ENCODE data around the gene FAM193A.
A peak's percentile ranks its signal among the peaks of the same experiment; 100 is the strongest.
"Not testable (repeated sequence)": the region's sequence is repeated elsewhere in the genome, so short reads cannot be mapped to it uniquely, and the experiment has no call there.

FAM193A gene

GRCh38 chr4:2750719-2751605 is 214.5 kb downstream of the FAM193A start:
- no peak for DNase-seq (ENCODE audit: low read depth in 2 of 2)

GRCh38 chr4:2753436-2753835 is 217.0 kb downstream of the FAM193A start:
- DNase-seq (ENCODE audit: low read depth in 2 of 2) = no peak

- no peak for DNase-seq (ENCODE audit: low read depth in 2 of 2)
Observed at GRCh38 chr4:2754848-2755819, 218.7 kb downstream of the FAM193A start.

- peak; percentile 70 to 77 for DNase-seq (ENCODE audit: low read depth in 2 of 2)
Observed at GRCh38 chr4:2755821-2756690, 219.6 kb downstream of the FAM193A start, which contains the start of gene TNIP2. TNIP2 (minus strand) TSS chr4:2756336; CDS start chr4:2756289, 47 bp downstream.

GRCh38 chr4:2756691-2757350 is 220.4 kb downstream of the FAM193A start:
- no peak for DNase-seq (ENCODE audit: low read depth in 2 of 2)

- DNase-seq (ENCODE audit: low read depth in 2 of 2) = no peak
Observed at GRCh38 chr4:2757426-2757825, 221.0 kb downstream of the FAM193A start.

- no peak for DNase-seq (ENCODE audit: low read depth in 2 of 2)
Observed at GRCh38 chr4:2761035-2761923, 224.8 kb downstream of the FAM193A start.

GRCh38 chr4:2762048-2762447 is 225.6 kb downstream of the FAM193A start:
- no peak for DNase-seq (ENCODE audit: low read depth in 2 of 2)

GRCh38 chr4:2762486-2763370 is 226.3 kb downstream of the FAM193A start:
- DNase-seq (ENCODE audit: low read depth in 2 of 2) = not testable (repeated sequence)

- DNase-seq (ENCODE audit: low read depth in 2 of 2) = no peak
Observed at GRCh38 chr4:2763511-2763967, 227.1 kb downstream of the FAM193A start.

- DNase-seq (ENCODE audit: low read depth in 2 of 2) = no peak
Observed at GRCh38 chr4:2765832-2766526, 229.5 kb downstream of the FAM193A start.

- DNase-seq (ENCODE audit: low read depth in 2 of 2) = no peak
Observed at GRCh38 chr4:2767046-2767704, 230.7 kb downstream of the FAM193A start.

- DNase-seq (ENCODE audit: low read depth in 2 of 2) = no peak
Observed at GRCh38 chr4:2767705-2768074, 231.2 kb downstream of the FAM193A start.

GRCh38 chr4:2768124-2768523 is 231.7 kb downstream of the FAM193A start:
- no peak for DNase-seq (ENCODE audit: low read depth in 2 of 2)

- no peak for DNase-seq (ENCODE audit: low read depth in 2 of 2)
Observed at GRCh38 chr4:2768921-2769336, 232.5 kb downstream of the FAM193A start.

- no peak for DNase-seq (ENCODE audit: low read depth in 2 of 2)
Observed at GRCh38 chr4:2771264-2771663, 234.8 kb downstream of the FAM193A start.

GRCh38 chr4:2780643-2781042 is 244.2 kb downstream of the FAM193A start:
- not testable (repeated sequence) for DNase-seq (ENCODE audit: low read depth in 2 of 2)

Measured in stimulated activated CD4-positive, alpha-beta T cell treated with anti-CD3 and anti-CD28 coated beads, Interleukin-4, amount 100 ng/mL, for 48 hours (primary cell).